Muscle of back (tissue), 11 donors: ENCODE results near the gene ZXDC. TPM values are rescaled to one million over a fixed set of nuclear protein-coding genes. Genes with fewer than 3 reads are reported as not detected.

Source experiments
- DNase-seq, 3 donors: peaks; one replicate each; pipeline versions ENCODE4 v3.0.0 to v3.0.0-alpha.2; 2013
- polyA plus RNA-seq, 10 donors: library from polyadenylated mRNA; unstranded; fragments of 120-200 nt; gene quantifications; one replicate each; pipeline ENCODE4 v1.2.1, GENCODE V29; 2013; ENCODE audit not compliant: insufficient read length in 10 of 10

The ZXDC gene
- polyA plus RNA-seq, 10 donors, result 18.1 to 28.7 (median 23.8) TPM

- DNase-seq, result peak in 2 of 3 donors; percentile 49 to 78
Measured at GRCh38 chr3:126476166-126477060, 722 bp upstream of the ZXDC start.

DNA sequence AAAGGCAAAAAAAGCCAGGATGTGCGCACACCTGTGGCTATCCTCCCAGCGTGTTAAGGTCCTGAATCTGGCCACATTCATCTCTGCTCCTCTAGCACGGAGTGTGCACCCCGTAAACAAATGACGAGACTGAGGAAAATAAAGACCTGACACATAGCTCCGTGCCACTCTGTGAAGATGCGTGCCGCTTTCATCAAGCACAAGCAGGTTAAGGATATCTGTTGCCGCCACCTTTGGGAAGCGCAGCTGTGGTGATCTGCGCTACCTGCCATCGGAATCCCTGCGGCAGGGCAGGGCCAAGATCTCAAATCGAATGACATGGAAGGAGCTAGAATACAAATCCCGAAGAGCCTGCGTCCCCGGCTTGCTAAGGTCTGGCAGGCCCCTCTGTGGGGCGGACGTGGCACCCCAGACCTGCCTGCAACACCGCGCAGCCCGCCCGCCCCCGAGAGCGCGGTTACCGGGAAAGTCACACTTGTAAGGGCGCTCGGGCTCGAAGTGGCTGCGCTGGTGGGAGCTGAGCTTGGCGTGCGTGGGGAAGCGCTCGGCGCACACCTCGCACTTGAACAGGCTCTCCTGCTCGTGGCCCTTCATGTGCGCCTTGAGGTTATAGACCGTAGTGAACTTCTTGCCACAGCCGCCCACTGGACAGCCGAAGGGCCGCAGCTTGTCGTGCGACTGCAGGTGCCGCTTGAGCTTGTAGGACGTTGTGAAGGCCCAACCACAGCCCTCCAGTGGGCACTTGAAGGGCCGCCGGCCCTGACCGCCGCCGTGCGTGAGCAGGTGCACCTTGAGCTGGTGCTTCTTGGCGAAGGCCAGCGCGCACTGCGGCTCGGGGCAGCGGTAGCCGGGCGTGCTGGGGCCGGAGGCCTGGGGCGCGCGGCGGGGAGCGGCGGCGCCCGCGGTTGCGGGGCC is 936 bp downstream of the ZXDC start:
- peak in 1 of 3 donors; percentile 76 for DNase-seq

DNA sequence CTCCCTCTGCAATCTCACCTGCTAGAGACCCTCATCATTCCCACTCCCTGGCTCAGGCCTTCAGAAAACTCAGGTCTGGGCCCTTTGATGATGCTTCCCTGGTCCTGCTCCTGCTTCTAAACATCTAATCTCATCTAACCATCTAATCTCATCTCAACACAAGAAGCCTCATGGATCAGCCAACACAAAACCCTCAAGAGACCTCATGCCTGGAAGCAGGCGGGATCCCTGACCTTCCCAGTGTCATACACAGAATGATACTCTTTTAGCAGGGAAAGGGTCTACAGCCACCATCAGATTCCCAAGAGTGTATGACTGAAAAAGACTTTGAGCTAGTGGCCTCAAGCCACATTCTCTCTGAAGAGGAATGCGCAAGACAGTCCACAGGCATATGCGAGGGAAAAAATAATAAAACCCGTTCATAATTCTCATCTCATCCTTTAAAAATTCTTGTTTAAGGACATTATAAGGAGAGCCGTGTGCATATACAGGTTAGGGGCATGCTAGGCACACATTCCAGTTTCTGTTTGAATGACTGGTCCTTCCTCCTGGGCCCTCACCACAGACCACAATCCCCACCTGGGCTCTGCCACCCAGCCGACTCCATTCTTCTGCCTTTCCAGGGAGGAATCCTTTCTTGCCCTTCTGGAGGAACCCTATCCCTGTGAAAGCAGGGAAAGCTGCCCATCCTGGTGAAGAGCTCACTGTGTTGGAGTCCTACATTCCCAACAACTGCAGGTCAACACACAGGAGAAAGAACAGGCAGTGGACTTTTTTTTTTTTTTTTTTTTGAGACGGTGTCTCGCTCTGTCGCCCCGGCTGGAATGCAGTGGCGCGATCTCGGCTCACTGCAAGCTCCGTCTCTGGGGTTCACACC is 2.2 kb downstream of the ZXDC start:
- DNase-seq, result no peak

DNA sequence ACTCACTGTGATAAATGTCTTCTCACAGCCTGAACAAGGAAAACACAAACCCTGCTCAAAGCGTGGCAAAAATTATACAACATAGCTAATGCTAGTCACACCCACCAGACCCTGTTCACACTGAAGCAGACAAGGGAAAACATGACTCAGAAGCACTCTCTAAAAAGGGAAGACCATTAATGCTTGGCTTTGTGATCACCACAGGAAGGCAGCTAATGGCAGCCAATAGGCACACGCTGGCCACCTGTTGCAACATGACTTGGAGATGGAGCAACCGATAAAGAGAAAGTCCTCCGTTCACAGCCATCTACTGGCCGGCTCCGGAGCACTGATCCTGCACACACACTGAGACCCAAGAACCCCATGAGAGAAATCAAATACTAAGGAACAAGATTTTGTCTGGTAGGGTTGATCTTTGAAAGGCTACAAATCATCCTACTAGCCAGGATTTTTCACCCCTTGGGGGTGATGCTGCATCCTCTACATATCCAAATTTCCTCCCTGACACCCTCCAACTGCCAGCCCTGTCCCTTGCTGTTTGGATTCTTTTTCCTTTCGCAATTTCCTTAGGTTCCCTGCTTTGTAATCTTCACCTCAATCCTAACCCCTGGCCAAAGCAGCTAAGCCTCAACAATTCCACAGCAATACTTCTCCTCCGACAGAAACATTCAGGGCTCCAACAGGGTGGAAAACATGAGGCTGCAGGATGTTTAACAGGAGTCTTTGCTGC is 3.2 kb downstream of the ZXDC start:
- DNase-seq, result peak in 2 of 3 donors; percentile 40 to 58

DNA sequence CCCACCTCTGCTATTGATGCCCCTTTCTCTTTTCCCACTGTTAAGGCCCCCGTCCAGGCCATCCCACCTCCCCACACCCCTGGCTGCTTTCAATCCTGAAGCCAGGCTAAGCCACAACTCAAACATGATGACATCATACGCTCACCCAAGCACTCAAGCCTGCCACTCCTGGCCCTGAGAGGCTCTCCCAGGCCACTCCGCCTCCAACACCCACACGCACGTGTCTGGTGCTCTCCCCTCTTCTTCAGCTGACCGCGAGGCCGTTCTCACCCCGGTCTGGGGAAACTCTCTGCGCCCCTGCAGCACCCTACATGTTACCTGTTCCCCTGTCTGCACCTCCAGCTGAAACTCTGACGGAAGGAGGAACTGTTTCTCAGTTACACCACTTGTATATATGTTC is 6.2 kb downstream of the ZXDC start:
- no peak for DNase-seq

- no peak for DNase-seq
Measured at GRCh38 chr3:126468028-126468891, 7.4 kb downstream of the ZXDC start.

GRCh38 chr3:126467611-126467955 is 8.1 kb downstream of the ZXDC start:
- no peak for DNase-seq

DNA sequence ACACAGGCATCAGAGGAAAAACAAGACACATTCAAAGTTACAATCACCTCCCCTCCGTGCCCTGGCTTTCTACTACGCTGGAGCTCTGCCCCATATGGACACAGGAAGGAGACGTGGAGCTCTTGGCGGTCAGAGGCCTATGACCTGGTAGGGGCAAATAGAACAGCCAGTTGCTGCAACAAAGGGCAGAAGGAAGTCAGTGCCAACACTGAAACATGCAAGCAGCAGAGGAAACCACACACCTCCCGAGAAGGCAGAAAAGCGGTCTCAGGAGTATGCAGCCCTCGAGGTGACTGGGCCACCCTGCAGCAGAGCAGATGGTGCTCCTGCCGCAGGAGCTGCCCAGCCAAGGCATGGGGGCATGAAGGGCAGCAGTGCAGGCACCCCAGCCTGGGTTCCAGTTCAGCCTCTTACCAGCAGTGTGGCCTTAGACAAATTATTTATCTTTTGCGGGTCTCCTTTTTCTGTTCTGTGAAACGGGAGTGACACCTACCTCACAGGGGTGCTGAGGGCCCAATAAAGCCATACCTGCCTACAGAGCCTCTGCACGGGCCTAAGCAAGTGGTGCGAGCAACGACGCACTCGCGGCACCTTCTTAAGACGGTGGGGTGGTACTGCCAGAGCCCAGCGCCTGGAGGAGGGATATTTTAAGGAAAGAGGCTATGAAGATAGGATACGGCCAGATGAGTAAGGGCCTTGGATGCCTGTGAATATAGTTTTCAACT is 8.6 kb downstream of the ZXDC start:
- DNase-seq, result no peak

DNA sequence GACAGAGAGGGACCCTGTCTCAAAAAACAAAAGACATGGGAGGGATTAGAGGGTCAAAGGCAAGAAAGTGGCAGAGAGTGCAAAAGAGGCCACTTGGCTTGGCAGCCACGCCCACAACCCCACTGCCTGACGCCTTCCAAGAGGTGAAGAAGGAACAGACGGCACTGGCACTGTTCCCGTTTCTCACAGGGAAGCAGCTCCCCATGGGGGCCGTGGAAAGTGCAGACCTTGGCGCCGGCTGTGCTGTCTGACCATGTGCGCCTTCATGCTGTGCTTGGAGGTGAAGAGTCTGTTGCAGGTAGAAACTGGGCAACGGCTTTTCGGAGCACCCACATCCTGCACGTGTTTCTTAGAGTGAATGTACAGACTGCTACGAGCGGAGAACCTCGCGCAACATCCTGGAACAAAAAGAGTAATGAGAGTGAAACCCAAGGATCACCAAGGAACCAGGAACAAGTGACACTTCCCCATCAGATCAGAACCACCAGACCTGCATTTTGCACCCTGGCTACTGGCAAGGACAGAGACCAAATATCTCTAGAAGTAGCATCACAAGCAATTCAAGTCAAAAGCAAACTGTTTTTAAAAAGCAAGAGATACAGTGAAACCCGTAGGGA is 9.7 kb downstream of the ZXDC start:
- DNase-seq, result no peak

- no peak for DNase-seq
Measured at GRCh38 chr3:126464997-126465396, 10.7 kb downstream of the ZXDC start.

DNA sequence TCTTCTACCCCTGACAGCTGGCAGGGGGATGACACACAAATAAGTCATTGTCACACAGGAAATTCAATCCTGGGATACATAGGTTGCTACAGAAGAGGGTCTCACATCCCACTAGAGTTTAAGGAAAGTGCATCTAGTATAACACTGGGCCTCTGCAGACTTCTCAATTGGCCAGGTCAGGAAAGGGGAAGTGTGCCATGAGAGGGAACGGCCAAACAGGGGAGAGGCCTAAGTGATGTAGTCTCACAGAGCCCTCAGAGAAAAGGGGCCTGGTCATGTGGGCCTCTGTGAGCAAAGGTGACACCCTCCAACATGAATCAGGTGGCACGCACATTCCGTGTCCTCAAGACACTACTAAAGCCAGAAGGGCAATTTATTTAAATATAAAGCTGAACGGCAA is 11.2 kb downstream of the ZXDC start:
- no peak for DNase-seq

- DNase-seq, result no peak
Measured at GRCh38 chr3:126464093-126464492, 11.6 kb downstream of the ZXDC start.

DNA sequence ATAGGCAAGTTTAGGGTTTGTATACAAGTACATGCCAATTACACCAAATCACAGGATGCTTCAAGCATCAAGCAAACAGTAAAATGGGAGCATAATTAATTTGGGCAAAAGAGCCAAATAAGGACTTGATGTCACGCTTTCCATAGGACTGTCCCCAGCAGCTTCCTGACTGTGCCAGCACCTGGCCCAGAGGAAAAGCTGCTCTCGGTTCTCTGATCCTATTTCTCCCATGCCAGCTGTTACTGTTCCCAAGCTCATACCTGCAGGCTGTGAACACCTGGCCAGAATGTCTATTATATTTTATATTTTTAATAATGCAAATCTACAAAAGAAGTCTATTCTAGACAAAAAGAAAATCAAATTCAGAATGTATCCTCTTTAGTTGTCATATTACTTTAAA is 12.2 kb downstream of the ZXDC start:
- no peak for DNase-seq

DNA sequence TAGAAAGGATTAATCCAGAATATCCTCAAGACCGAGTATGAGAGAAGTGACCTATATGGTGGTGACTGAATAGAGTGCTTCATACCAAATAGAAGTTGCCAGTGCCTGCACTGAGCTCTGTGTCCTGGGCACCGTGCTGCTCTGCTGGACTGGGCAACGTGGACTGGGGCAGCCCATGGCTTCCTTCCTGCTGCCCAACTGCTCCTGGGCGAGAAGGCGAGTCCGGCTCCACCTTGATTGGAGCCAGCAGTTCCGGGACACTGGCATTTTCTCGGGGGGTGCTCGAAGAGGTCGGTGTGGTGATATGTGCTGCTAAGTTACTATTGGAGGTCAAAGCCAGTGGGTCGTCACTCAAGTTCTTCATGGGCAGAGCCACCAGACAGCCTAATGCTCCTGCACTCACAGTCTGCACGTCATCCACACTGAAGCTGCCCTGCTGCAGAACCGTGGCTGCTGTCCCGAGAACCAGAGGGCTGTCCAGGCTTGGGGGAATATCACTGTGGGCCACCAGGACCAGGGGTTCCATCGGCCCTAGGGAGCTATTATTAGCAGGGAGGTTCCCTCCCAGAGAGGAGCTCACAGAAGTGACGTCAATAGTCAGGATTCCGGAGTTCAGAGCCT is 14.1 kb downstream of the ZXDC start:
- DNase-seq, result no peak

DNA sequence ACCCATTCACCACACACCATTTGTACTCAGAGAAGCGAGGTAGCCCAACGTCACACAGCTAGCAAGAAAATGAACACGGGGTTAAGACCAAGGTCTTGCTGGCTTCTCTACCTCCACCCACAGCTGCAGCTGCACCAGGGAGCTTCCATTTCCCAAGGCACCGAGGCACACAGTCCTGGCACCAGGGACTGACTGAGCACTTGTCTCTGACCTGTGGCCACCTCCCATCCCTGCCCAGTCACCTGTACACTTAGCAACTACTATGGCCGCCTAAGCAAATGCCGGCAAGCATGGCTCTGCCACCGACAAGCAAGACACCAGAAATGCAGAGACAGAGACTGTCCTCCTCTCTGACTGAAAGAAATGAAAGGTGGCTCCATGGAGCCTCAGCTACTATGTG is 15.3 kb downstream of the ZXDC start:
- no peak for DNase-seq

- DNase-seq, result no peak
Measured at GRCh38 chr3:126459763-126460127, 15.9 kb downstream of the ZXDC start.

DNA sequence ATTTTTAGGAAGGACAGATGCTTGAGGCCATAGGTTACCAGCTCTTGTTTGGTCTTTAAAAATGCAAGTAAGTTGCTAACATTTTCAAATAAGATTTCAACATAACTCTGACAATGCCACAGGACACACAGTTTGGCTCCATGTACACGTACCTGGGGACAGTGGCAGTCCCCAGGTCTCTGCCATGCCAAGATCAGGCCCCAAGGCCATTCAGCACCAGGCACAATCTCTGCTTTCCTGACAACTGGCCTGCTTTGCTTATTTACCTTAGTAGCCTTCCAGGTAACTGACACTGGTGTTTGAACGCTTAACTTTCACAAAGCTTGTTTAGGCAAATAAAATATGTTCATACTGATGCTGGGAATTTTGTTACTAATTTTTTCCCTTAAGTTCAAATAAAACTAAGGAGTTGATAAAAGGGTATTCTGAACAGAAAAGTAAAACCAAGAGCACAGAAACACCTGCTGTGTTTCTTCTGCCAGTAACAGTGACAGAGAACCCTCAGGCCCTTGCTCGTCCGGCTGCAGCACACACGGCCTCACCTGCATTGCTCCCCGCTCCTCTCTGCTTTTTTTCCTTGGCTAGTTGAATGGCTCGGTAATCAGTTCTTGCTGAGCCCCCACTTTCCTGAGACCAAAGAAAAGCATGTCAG is 16.5 kb downstream of the ZXDC start:
- DNase-seq, result no peak
